ENCODE measurements around the gene CAPG. TPM values are rescaled to one million over a fixed set of nuclear protein-coding genes. Genes with fewer than 3 reads are reported as not detected.

CAPG gene
- total RNA-seq (2022; extraction: Qiagen RNA extraction), result 91.3 to 121 TPM (median 106 TPM) in 5 replicates

DNA sequence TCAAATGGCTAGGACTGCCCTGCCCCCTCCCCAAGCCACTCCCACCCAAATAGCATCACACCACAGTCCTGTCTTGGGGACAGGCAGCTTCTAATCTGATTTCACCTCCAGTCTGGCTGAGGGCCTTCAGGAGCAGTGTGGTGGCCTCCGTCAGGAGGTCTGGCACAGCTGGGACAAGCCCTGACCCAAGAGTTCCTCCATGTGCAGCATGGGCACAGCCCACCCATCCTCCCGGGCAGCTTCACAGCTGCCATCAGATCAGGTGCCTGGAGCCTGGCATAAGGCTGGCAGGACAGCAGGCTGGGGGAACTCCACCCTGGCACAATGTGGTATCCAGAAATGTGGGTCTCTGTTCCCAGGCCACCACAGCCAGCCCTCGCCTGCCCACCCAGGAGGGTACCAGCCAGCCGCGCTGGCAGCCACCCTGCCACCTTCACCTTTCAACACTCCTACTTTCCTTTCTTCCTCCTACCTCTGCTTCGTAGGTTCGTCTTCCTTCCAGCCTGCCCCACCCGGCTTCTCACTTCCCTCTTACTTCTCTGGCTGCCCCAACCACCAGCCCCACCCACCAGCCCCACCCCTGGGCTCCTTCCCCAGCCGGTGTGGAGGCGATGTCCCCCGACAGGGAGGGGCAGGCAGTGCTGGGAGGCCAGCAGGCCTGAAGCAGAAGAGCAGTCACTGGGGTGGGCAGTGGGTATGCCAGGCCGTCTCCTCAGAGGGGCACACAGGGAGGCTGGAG, at the start of gene CAPG:
Gene CAPG, minus strand, starts transcription at position 522 of the 739 bp plus-strand sequence. CDS start 8,221 bp downstream, outside the sequence.

DNA sequence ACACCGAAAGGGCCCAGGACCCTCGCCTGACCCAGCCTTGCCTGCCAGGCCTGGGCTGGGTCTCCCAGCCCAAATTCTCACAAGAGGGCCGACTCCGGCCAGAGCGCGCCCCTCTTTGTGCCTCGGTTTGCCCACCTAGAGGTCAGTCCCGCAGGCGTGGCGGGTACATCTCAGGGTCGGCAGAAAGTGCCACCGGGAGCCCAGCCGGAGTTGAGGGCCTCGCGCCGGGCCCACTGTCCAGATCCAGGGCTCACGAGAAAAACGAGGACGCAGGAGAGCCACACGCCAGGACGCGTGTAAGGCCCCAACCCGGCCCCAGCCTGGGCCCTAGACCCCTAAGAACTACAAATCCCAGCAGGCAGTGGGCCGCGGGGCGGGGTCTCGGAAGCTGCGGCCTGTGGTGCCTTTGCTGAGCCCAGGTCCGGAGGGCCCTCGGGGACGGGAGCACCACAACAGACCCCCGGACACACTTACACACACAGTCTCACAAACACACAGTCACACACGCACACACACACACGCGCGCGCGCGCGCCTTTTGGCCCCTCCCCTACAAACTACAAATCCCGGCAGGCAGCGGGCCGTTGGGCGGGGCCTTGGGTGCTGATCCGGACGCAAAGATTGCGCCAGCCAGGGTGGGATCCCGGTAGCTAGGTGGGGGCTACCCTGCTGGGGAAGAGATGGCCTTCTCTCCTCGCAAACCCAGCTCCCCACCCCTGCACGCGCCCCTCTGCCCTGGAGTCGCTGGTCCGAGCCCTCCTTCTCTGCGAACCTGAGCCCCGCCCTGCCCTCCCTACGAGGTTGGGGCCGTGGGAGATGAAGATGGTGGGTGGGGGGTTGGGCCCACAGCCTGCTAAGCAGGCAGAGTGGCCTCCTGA, 8.2 kb upstream of the CAPG start, which contains the start of gene SH2D6:
Gene SH2D6, plus strand, starts transcription at position 583 of the 877 bp plus-strand sequence. CDS start 10,752 bp downstream, outside the sequence.

GRCh38 chr2:85354286-85355072, 55.7 kb downstream of the CAPG start, which contains the start of the genes ELMOD3 and RETSAT:
Gene ELMOD3 (plus strand): TSS chr2:85354769. CDS start chr2:85357199, 2,430 bp downstream.
Gene RETSAT (minus strand): TSS chr2:85354528. CDS start chr2:85354507, 21 bp downstream.

Other genes starting within 250 kb of the CAPG start
- 84.4 to 110 TPM (median 95.0 TPM) in 5 replicates for gene TGOLN2, start 82.4 kb downstream of the CAPG start, total RNA-seq (2022; extraction: Qiagen RNA extraction)
- 53.9 to 56.5 TPM (median 55.0 TPM) in 5 replicates for gene RETSAT, start 55.8 kb downstream of the CAPG start, total RNA-seq (2022; extraction: Qiagen RNA extraction)
- gene ELMOD3, start 55.6 kb downstream of the CAPG start, total RNA-seq (2022; extraction: Qiagen RNA extraction), result 9.2 to 11.7 TPM (median 10.0 TPM) in 5 replicates
- gene SH2D6, start 8.3 kb upstream of the CAPG start, total RNA-seq (2022; extraction: Qiagen RNA extraction), result 0.60 to 0.96 TPM (median 0.80 TPM) in 5 replicates
- 540 to 610 TPM (median 553 TPM) in 5 replicates for gene MAT2A, start 128.8 kb upstream of the CAPG start, total RNA-seq (2022; extraction: Qiagen RNA extraction)
- 40.5 to 44.4 TPM (median 42.6 TPM) in 5 replicates for gene GGCX, start 151.1 kb upstream of the CAPG start, total RNA-seq (2022; extraction: Qiagen RNA extraction)
- 14.8 to 19.3 TPM (median 16.2 TPM) in 5 replicates for gene VAMP8, start 167.2 kb upstream of the CAPG start, total RNA-seq (2022; extraction: Qiagen RNA extraction)
- gene VAMP5, start 174.1 kb upstream of the CAPG start, total RNA-seq (2022; extraction: Qiagen RNA extraction), result 0.09 to 0.53 TPM (median 0.16 TPM) in 3 of 5 replicates, not detected in the others
- 169 to 199 TPM (median 193 TPM) in 5 replicates for gene RNF181, start 185.4 kb upstream of the CAPG start, total RNA-seq (2022; extraction: Qiagen RNA extraction)
- 12.3 to 17.2 TPM (median 16.1 TPM) in 5 replicates for gene TMEM150A, start 192.3 kb upstream of the CAPG start, total RNA-seq (2022; extraction: Qiagen RNA extraction)
- 19.6 to 28.7 TPM (median 26.5 TPM) in 5 replicates for gene C2orf68, start 201.7 kb upstream of the CAPG start, total RNA-seq (2022; extraction: Qiagen RNA extraction)
- gene USP39, start 205.8 kb upstream of the CAPG start, total RNA-seq (2022; extraction: Qiagen RNA extraction), result 68.0 to 79.7 TPM (median 72.8 TPM) in 5 replicates

Data from A549 treated with AZD2906 at 1 μM for 4 hours (cell line).